ENCODE data around the gene RBM33.

RBM33 gene

GRCh38 chr7:155699180-155699579 lies 54.7 kb downstream of the RBM33 start:
- DNase-seq, result no peak

- DNase-seq, result no peak
Observed at GRCh38 chr7:155700847-155701246, 56.4 kb downstream of the RBM33 start.

- no peak for DNase-seq
Observed at GRCh38 chr7:155701972-155702544, 57.6 kb downstream of the RBM33 start.

- DNase-seq, result no peak
Observed at GRCh38 chr7:155702616-155703015, 58.2 kb downstream of the RBM33 start.

GRCh38 chr7:155705623-155706360 lies 61.3 kb downstream of the RBM33 start:
- no peak for DNase-seq

- no peak for DNase-seq
Observed at GRCh38 chr7:155706376-155706775, 61.9 kb downstream of the RBM33 start.

GRCh38 chr7:155709453-155709852 lies 65.0 kb downstream of the RBM33 start:
- DNase-seq, result no peak

GRCh38 chr7:155710031-155710430 lies 65.6 kb downstream of the RBM33 start:
- DNase-seq, result no peak

- no peak for DNase-seq
Observed at GRCh38 chr7:155710530-155710929, 66.1 kb downstream of the RBM33 start.

GRCh38 chr7:155711081-155711480 lies 66.6 kb downstream of the RBM33 start:
- no peak for DNase-seq

GRCh38 chr7:155713384-155713783 lies 68.9 kb downstream of the RBM33 start:
- DNase-seq, result no peak

- DNase-seq, result no peak
Observed at GRCh38 chr7:155714702-155715101, 70.2 kb downstream of the RBM33 start.

GRCh38 chr7:155715111-155715805 lies 70.8 kb downstream of the RBM33 start:
- no peak for DNase-seq

GRCh38 chr7:155717010-155717744 lies 72.7 kb downstream of the RBM33 start:
- no peak for DNase-seq

- DNase-seq, result no peak
Observed at GRCh38 chr7:155721056-155721455, 76.6 kb downstream of the RBM33 start.

GRCh38 chr7:155722118-155722517 lies 77.7 kb downstream of the RBM33 start:
- no peak for DNase-seq

- DNase-seq, result no peak
Observed at GRCh38 chr7:155722936-155723335, 78.5 kb downstream of the RBM33 start.

- no peak for DNase-seq
Observed at GRCh38 chr7:155724327-155725005, 80.0 kb downstream of the RBM33 start.

- no peak for DNase-seq
Observed at GRCh38 chr7:155725006-155725355, 80.5 kb downstream of the RBM33 start.

GRCh38 chr7:155727616-155728015 lies 83.2 kb downstream of the RBM33 start:
- DNase-seq, result no peak

GRCh38 chr7:155728116-155728515 lies 83.7 kb downstream of the RBM33 start:
- no peak for DNase-seq

GRCh38 chr7:155729847-155730246 lies 85.4 kb downstream of the RBM33 start:
- no peak for DNase-seq

- DNase-seq, result no peak
Observed at GRCh38 chr7:155731380-155731779, 86.9 kb downstream of the RBM33 start.
